IMR-90 (cell line): ENCODE data around the gene PCGF2. TPM values are rescaled to one million over a fixed set of nuclear protein-coding genes. Genes with fewer than 3 reads are reported as not detected.
A peak's percentile ranks its signal among the peaks of the same experiment; 100 is the strongest.

Experiments
- ATAC-seq: fragments of 200-7000 bp; cut with Tn5 transposase; 2 replicates; pipeline ENCODE4 v1.9.1; 2020; ENCODE audit warnings: low read depth, mild to moderate bottlenecking, moderate library complexity
- BruUV-seq: library from RNA; stranded (reverse); fragments of 400-500 nt; replicated peaks from 2 replicates; lab custom pipeline; 2021; lab: Mats Ljungman, UMichigan
- CTCF ChIA-PET: fragments of 300-600 bp; formaldehyde crosslinking; extraction: SDS; loops from one replicate; lab custom pipeline; 2021; ENCODE audit warnings: antibody characterized with exemption; lab: Yijun Ruan, JAX
- POLR2A ChIA-PET: fragments of 300-600 bp; sonication (Branson Sonifier 250); formaldehyde crosslinking; loops from one replicate; lab custom pipeline; 2022; ENCODE audit warnings: antibody characterized with exemption; ENCODE audit not compliant: unreplicated experiment; lab: Charles Lee
- DNase-seq: peaks from one replicate; pipeline ENCODE4 v3.0.0; 2013
- H2AFZ ChIP-seq: replicated peaks from 2 replicates; pipeline ENCODE3; 2013; ENCODE audit warnings: low read length, mild to moderate bottlenecking; ENCODE audit not compliant: poor library complexity
- H2AK5ac ChIP-seq: 2 replicates; pipeline ENCODE4 v1.6.1; 2013; ENCODE audit warnings: low read depth, low read length, inconsistent platforms
- H2AK9ac ChIP-seq: replicated peaks from 2 replicates; pipeline ENCODE3; 2013; ENCODE audit warnings: mild to moderate bottlenecking, low read depth, low read length, moderate library complexity; ENCODE audit not compliant: poor library complexity
- H2BK120ac ChIP-seq: 2 replicates; pipeline ENCODE4 v1.6.1; 2013; ENCODE audit warnings: low read depth, low read length, inconsistent platforms
- H2BK15ac ChIP-seq: 3 replicates; pipeline ENCODE4 v1.6.1; 2013; ENCODE audit warnings: low read depth, low read length, inconsistent platforms
- H2BK20ac ChIP-seq: 2 replicates; pipeline ENCODE4 v1.6.1; 2013; ENCODE audit warnings: low read depth, mild to moderate bottlenecking, inconsistent platforms, low read length, moderate library complexity
- H2BK5ac ChIP-seq: 2 replicates; pipeline ENCODE4 v1.6.1; 2013; ENCODE audit warnings: mild to moderate bottlenecking, low read depth, low read length, inconsistent platforms; ENCODE audit not compliant: poor library complexity, severe bottlenecking
- H3K14ac ChIP-seq: replicated peaks from 2 replicates; pipeline ENCODE4 v1.6.1; 2013; ENCODE audit warnings: low read depth, low read length, inconsistent platforms
- H3K18ac ChIP-seq: 2 replicates; pipeline ENCODE4 v1.6.1; 2013; ENCODE audit warnings: low read depth, low read length, control low read depth
- H3K23ac ChIP-seq: 2 replicates; pipeline ENCODE4 v1.6.1; 2013; ENCODE audit warnings: low read depth, low read length, inconsistent platforms
- H3K27ac ChIP-seq: 2 replicates; pipeline ENCODE4 v1.5.1; 2013; ENCODE audit warnings: mild to moderate bottlenecking, control low read depth, low read length; ENCODE audit not compliant: insufficient read depth
- H3K27me3 ChIP-seq: 2 replicates; pipeline ENCODE4 v1.6.1; 2013; ENCODE audit warnings: low read length; ENCODE audit not compliant: control insufficient read depth, insufficient read depth
- H3K36me3 ChIP-seq: 2 replicates; pipeline ENCODE4 v1.6.1; 2013; ENCODE audit warnings: low read length, mixed read lengths; ENCODE audit not compliant: control insufficient read depth, insufficient read depth
- H3K4ac ChIP-seq: 2 replicates; pipeline ENCODE4 v1.6.1; 2013; ENCODE audit warnings: low read depth, low read length, inconsistent platforms
- H3K4me1 ChIP-seq: 2 replicates; pipeline ENCODE4 v1.6.1; 2013; ENCODE audit warnings: low read length, mixed read lengths; ENCODE audit not compliant: control insufficient read depth, insufficient read depth
- H3K4me2 ChIP-seq: 2 replicates; pipeline ENCODE4 v1.6.1; 2013; ENCODE audit warnings: low read depth, mild to moderate bottlenecking, control low read depth, low read length, moderate library complexity
- H3K4me3 ChIP-seq: 2 replicates; pipeline ENCODE4 v1.5.1; 2013; ENCODE audit warnings: low read depth, mild to moderate bottlenecking, control low read depth, low read length, moderate library complexity; ENCODE audit not compliant: insufficient read depth
- H3K56ac ChIP-seq: 2 replicates; pipeline ENCODE4 v1.6.1; 2013; ENCODE audit warnings: low read length, inconsistent platforms; ENCODE audit not compliant: insufficient read depth; ENCODE audit errors: extremely low read depth
- H3K79me1 ChIP-seq, 2 experiments: 2 replicates each; pipeline ENCODE4 v1.6.1; 2013; ENCODE audit warnings: low read length in 2 of 2, inconsistent platforms in 1 of 2, low read depth in 1 of 2
- H3K9ac ChIP-seq: 2 replicates; pipeline ENCODE4 v1.6.1; 2013; ENCODE audit warnings: low read depth, low read length, control low read depth
- H3K9me1 ChIP-seq: 2 replicates; pipeline ENCODE4 v1.6.1; 2013; ENCODE audit warnings: low read length, inconsistent platforms; ENCODE audit not compliant: insufficient read depth
- H3K9me3 ChIP-seq: 2 replicates; pipeline ENCODE4 v1.6.1; 2013; ENCODE audit warnings: low read length; ENCODE audit not compliant: control insufficient read depth, insufficient read depth
- H4K20me1 ChIP-seq: 2 replicates; pipeline ENCODE4 v1.6.1; 2013; ENCODE audit warnings: low read length, inconsistent platforms; ENCODE audit not compliant: insufficient read depth
- H4K5ac ChIP-seq: 2 replicates; pipeline ENCODE4 v1.6.1; 2013; ENCODE audit warnings: mild to moderate bottlenecking, low read depth, low read length, control low read depth
- H4K8ac ChIP-seq, 2 experiments: 2 replicates each; pipeline ENCODE4 v1.6.1; 2013; ENCODE audit warnings: low read depth in 2 of 2, low read length in 2 of 2, control low read depth in 1 of 2, inconsistent platforms in 1 of 2
- H4K91ac ChIP-seq: 2 replicates; pipeline ENCODE4 v1.6.1; 2013; ENCODE audit warnings: low read depth, low read length, inconsistent platforms; ENCODE audit not compliant: insufficient read depth
- MXI1 ChIP-seq: IDR thresholded peaks from 2 replicates; pipeline ENCODE4 v1.6.1; 2012; ENCODE audit warnings: low read depth, mild to moderate bottlenecking, low read length, moderate library complexity, borderline replicate concordance
- WGBS, 2 experiments: methylation state at CpG; one replicate each; pipeline versions ENCODE4 v1.1.5 to v1.1.7; 2013; ENCODE audit warnings: missing lambda C conversion rate in 2 of 2; ENCODE audit not compliant: insufficient read length in 1 of 2; ENCODE audit errors: extremely low coverage in 2 of 2; 5-methylcytosine and 5-hydroxymethylcytosine counted together
- dilution Hi-C: fragments of 300-500 bp; cut with HindIII; formaldehyde crosslinking; loops from one replicate; pipeline ENCODE4 v1.14.3; 2018; ENCODE audit warnings: low sequenced_read_pairs; ENCODE audit not compliant: unreplicated experiment
- in situ Hi-C: fragments of 300-500 bp; cut with MboI; formaldehyde crosslinking; loops from 3 replicates; pipeline ENCODE4 v1.14.3; 2019; ENCODE audit warnings: low sequenced_read_pairs, inconsistent platforms, mixed read lengths
- intact Hi-C: fragments of 100-400 bp; cut with micrococcal nuclease; formaldehyde crosslinking; loops from 2 replicates; pipeline ENCODE4 v1.10.0; 2022
- polyA plus RNA-seq, 3 experiments: library from polyadenylated mRNA; depleted of rRNA; stranded (reverse); fragments of >200 nt; gene quantifications; 2 replicates each; pipeline ENCODE4 v1.2.3, GENCODE V29; 2012; ENCODE audit warnings: low replicate concordance in 1 of 3
- total RNA-seq: library from RNA; depleted of rRNA; stranded (reverse); fragments of >200 nt; gene quantifications from 2 replicates; pipeline ENCODE4 v1.2.3, GENCODE V29; 2012

Gene PCGF2
- total and polyA plus RNA-seq, 2 of the 4 experiments (the other 2 are of a cell fraction), result 1.1 to 18.2 TPM

- H3K9ac ChIP-seq, result no peak overlapping the region
- H2BK20ac ChIP-seq, result no peak overlapping the region
- H3K4me3 ChIP-seq, result no peak overlapping the region
- no peak overlapping the region for H4K8ac ChIP-seq
- no peak overlapping the region for H3K4me2 ChIP-seq
- intact Hi-C loops (no loop called here), dilution Hi-C loops (no loop called here), in situ Hi-C loops (no loop called here)
- H2BK120ac ChIP-seq, result no peak overlapping the region
- POLR2A ChIA-PET, result no interaction called here
- H3K27ac ChIP-seq, result no peak overlapping the region
- no peak overlapping the region for H3K23ac ChIP-seq
- H4K20me1 ChIP-seq, result peaks cover 13% of the 10 kb centered on the region
- 0 out of 2 replicates have a peak, but pooled peaks cover 11% of the 10 kb centered on the region for H3K9me1 ChIP-seq
- H4K5ac ChIP-seq, result no peak overlapping the region
- WGBS, 2 experiments, result 80% methylated on average over 1 of the region's 8 CpGs; no CpG with 5 or more reads in 1 of the 2 experiments
- CTCF ChIA-PET, result interaction anchor here (1.1 kb wide), 1 partner anchor 24 kb away, joined by 3 read pairs; no protein-coding TSS in a partner anchor
- H3K36me3 ChIP-seq, result peaks cover 21% of the 10 kb centered on the region
- peak overlapping the region; percentile 63 for H2AK9ac ChIP-seq
- H2AFZ ChIP-seq, result peak overlapping the region; percentile 56
- DNase-seq (no peak), ATAC-seq (no peak)
- H2BK5ac ChIP-seq, result no peak overlapping the region
- no peak overlapping the region for H3K56ac ChIP-seq
- H3K27me3 ChIP-seq, result no peaks in the 10 kb centered on the region
- H3K79me1 ChIP-seq, result peaks cover 11 to 38% of the 10 kb centered on the region in 2 experiments; a peak in 3 of 4 replicates
- no peak overlapping the region for H3K4ac ChIP-seq
- peaks cover 12% of the 10 kb centered on the region for H3K4me1 ChIP-seq
- H3K9me3 ChIP-seq, result no peaks in the 10 kb centered on the region
- no peak overlapping the region for H3K18ac ChIP-seq
- H4K91ac ChIP-seq, result no peak overlapping the region
- peak overlapping the region; percentile 46; the same call in 1 of the 2 replicates for H2AK5ac ChIP-seq
- no TSS peak for BruUV-seq
- H3K14ac ChIP-seq, result no peak overlapping the region
- TF ChIP-seq MXI1, result no peak
- no peak overlapping the region for H2BK15ac ChIP-seq
These were observed 19.8 kb downstream of the PCGF2 start for GRCh38 chr17:38728290-38728831.
